ENCODE results near the gene ZFAND2B.
"Not testable (repeated sequence)": the region's sequence is repeated elsewhere in the genome, so short reads cannot be mapped to it uniquely, and the experiment has no call there.

Gene ZFAND2B

DNA sequence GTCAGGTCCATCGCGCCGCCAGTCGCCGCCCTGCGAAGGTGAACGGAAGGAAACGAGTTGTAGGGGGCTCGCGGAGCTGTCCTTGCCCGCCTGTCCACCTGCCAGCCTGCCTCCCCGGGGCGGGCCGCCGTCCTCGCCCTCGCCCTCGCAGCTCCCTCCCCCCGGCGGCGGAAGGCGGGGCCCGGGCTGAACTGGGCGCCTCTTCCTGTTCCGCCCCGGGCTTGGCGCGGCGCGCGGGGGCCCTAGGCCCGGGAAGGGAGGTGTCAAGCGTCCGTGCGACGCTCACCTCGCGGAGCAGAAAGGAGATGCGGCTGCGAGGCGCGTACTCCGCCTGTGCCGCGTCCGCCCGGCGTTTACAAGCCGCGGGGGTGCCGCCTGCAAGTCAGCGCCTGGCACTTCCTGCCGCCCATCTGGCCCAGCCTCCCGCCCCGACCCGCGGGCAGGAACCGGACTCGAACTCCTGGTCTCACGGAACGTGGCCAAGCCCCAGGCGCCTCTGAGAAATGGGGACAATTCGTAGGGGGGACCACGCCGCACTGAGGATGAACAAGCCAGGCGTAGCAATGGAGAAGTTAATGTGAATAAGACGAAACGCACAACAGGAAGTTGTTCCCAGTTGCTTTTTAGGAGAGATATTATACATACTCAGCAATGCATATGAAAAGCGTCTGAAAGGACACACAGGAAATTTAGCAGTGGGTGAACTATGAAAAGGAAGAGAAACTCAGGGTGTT, 29.6 kb upstream of the ZFAND2B start, which contains the start of gene CNPPD1:
TSS of gene CNPPD1 (minus strand) at position 108 of the 734 bp plus-strand sequence. CDS start at position 11, 97 bp downstream.
- DNase-seq, result peak; percentile 89

DNA sequence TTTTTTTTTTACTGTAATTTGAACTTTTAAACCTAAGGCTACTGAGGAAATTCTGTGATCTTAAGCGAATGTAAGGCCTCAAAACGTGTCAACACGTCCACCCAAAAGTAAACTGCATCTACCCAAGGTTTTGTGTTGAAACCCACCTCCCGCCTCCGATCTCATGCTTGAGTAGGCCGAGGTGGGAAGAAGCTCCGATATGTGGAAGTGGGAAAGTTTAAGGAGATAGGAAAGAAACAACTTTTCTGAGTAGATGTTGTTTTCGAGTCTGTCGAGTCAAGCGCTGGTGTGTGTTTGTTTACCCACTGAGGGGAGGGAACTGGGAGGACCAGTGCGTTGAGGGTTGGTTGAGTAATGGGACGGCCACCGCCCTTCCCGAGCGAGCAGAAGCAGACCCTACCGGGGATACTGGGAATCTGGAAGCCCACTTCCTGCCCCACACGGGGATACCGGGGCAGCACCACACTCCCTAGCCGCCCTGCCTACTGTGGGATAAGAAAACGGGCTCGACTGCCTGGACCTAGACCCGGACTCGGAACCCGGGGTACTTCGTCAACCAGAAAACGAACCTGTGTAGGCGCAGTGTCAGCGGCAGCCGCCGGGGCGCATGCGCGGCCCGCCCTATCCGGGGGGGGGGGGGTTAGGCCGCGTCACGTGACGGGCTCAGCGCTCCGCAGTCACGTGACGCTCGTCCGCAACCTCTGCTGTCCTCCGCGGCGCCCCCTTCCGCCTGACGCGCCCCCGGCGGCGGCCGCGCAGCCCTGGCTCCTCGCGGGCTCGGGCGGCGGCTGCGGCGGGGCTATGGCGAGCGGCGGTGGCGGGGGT, 28.8 kb upstream of the ZFAND2B start, which contains the start of gene RETREG2:
TSS of gene RETREG2 (plus strand) at position 724 of the 825 bp plus-strand sequence. CDS start at position 802, 78 bp downstream.
- DNase-seq, result peak; percentile 92

DNA sequence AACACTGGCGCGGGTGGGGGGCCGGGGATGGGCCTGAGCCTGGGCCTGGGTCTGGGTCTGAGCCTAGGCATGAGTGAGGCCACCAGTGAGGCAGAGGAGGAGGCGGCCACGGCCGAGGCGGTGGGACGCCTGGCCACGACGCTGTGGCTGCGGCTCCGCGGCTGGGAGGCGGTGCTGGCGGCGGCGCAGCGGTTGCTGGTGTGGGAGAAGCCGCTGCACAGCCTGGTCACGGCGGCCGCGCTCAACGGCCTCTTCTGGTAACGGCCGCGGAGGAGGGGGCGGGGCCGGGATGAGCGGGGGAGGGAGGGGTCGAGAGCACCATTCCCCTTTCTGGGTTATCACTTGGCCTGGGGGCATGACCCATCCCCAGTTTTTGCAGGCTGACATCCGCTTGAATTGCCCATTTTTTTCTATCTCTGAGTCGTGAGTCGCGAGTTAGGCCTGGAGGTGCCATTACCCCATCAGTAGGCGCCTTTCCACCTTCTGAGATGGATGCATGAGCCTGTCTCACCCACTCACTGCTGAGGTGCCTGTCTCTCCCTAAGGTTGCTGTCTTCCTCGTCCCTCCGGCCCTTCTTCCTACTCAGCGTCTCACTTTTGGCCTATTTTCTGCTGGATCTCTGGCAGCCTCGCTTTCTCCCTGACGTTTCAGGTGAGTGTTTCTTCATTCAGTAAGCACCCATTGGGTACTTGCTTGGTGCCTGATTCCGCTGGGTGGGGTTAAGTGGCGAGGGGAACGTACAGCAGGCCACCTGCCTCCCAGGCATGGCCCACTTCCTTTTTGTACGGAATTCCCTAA, 28.0 kb upstream of the ZFAND2B start:
- no peak for DNase-seq

DNA sequence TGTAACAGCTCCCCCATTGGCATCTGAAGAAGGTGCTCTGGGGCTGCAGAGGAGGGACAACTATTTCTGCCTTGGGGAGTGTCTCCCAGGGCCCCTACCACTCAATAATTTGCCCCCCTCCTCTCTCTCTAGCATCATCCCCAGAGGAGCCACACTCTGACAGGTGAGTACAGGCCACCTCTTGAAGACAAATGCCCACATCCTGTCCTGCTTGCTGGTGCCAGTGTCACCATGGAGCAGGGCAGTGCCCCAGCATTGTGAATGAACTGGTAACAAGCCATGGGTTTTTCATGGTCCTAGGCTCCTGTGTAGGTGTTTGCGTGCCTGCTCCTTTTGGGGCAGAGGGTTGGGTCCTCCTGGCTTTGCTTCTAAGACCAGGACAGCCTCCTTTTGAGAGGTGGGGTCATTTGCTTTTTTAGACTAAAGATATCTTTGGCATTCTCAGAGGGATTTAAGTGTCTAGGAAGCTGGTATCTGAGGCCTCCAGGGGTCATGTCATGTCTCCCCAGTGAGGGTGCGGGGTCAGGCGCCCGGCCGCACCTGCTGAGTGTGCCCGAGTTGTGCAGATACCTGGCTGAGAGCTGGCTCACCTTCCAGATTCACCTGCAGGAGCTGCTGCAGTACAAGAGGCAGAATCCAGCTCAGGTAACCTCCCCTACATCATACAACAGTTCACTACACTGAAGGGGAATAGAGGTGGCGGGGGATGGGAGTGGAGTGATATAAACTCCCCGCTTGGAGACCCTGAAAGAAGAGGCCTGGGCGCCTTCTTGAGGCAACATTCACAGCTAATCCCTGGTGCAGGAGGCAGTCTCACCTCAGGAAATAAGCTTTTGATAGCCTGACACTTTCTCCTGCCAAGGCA, 26.7 kb upstream of the ZFAND2B start:
- no peak for DNase-seq

DNA sequence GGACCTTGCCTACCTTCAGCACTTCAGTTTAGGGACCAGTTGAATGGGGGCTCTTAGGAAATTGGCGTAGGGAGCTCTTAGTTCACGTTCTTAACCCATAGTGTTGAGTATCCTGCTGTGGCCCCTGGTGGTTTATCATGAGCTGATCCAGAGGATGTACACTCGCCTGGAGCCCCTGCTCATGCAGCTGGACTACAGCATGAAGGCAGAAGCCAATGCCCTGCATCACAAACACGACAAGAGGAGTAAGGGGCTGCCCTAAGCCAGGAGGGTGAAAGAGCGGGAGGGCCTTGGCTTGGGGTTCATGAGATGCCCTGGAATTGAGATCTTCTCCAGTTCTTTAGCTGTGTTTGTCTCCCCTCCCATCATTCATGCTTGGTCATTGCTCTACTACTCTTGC, 25.6 kb upstream of the ZFAND2B start:
- no peak for DNase-seq

DNA sequence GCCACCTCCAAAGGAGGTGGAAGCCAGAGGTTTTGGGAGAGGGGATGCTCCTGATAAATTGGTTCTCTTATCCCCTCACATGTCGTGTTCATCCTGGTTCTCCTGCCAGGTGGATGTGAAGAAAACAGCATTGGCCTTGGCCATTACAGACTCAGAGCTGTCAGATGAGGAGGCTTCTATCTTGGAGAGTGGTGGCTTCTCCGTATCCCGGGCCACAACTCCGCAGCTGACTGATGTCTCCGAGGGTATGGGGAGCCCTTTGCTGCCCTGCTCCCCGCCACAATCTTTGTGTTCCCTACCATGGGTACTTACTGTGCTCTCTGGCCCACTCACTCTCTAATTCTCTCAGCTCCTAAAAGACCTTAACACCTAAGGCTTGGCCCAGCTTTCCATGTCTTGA, 25.1 kb upstream of the ZFAND2B start:
- no peak for DNase-seq

DNA sequence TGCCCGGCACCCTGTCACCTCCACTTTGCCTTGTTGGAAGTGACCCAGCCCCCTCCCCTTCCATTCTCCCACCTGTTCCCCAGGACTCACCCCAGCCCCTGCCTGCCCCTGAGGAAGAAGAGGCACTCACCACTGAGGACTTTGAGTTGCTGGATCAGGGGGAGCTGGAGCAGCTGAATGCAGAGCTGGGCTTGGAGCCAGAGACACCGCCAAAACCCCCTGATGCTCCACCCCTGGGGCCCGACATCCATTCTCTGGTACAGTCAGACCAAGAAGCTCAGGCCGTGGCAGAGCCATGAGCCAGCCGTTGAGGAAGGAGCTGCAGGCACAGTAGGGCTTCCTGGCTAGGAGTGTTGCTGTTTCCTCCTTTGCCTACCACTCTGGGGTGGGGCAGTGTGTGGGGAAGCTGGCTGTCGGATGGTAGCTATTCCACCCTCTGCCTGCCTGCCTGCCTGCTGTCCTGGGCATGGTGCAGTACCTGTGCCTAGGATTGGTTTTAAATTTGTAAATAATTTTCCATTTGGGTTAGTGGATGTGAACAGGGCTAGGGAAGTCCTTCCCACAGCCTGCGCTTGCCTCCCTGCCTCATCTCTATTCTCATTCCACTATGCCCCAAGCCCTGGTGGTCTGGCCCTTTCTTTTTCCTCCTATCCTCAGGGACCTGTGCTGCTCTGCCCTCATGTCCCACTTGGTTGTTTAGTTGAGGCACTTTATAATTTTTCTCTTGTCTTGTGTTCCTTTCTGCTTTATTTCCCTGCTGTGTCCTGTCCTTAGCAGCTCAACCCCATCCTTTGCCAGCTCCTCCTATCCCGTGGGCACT, 24.0 kb upstream of the ZFAND2B start:
- no peak for DNase-seq

DNA sequence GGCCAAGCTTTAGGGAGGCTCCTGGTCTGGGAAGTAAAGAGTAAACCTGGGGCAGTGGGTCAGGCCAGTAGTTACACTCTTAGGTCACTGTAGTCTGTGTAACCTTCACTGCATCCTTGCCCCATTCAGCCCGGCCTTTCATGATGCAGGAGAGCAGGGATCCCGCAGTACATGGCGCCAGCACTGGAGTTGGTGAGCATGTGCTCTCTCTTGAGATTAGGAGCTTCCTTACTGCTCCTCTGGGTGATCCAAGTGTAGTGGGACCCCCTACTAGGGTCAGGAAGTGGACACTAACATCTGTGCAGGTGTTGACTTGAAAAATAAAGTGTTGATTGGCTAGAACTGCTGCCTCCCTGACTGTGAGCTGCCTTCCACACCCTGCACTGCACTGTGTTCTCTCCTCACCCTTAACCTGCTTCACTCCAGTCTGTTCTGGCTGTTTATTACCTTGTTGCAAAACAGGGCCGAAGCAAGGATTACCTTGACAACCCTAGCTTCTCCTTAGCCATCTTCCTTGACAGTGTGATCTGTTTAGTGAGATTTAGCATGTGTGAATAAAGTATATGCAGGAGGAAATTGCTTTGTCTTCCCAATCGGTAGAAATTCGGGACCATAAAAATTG, 23.3 kb upstream of the ZFAND2B start:
- no peak for DNase-seq

DNA sequence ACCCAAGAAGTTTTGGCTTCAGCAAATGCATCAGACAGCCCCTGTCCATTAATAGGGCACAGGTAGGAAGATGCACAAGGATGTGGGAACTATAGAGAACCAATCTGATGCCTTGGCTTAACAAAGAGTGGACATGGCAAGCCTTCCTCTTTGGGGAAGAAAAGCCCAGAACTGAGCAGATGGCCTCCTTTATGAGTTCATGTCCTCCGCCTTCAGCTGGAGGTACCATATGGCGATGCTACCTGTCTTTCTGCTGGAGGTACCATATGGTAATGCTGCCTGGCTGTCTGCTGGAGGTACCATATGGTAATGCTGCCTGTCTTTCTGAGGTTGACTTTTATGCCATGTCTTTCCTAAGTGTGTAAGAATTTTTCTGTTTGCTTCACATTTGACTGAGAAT, 22.5 kb upstream of the ZFAND2B start:
- DNase-seq, result no peak

DNA sequence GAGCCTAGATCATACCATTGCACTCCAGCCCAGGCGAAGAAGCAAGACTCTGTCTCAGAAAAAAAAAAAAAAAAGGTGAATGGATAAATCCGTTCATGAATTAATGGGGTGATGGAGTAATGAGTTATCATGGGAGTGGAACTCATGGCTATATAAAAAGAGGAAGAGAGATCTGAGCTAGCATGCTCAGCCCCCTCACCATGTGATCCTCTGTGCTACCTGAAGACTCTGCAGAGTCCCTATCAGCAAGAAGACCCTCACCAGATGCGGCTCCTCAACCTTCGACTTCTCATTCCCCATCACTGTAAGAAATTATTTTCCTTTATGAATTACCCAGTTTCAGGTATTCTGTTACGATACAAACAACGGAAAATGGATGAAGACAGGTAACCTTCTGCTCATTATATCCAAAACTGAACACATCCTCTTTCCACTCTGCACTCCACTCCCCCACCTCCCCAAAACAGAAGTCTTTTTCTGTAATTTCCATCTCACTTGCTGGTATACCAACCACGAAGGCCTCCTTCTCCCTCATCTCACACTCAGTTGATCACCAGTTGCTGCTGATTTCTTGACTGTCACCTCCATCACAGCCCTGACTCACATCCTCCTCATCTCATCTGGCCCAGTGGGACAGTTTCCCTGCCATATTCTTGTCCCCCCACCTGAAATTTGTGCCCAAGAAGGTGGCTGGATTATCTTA, 19.7 kb upstream of the ZFAND2B start:
- DNase-seq, result no peak

DNA sequence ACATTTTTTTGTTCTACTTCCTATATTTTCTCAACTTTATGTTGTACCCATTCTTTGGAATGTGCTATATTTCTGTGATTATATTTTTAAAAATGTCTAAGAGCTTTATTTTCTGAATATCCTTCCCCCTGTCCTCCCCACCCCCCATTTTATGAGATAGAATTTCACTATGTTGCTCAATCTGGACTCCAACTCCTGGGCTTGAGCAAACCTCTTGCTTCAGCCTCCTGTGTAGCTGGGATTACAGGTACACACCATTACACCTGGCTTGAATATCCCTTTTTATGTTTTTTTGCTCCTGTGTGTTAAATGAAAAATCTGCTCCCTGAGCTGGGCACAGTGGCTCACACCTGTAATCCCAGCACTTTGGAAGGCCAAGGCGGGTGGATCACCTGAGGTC, 9.2 kb upstream of the ZFAND2B start:
- DNase-seq, result no peak

DNA sequence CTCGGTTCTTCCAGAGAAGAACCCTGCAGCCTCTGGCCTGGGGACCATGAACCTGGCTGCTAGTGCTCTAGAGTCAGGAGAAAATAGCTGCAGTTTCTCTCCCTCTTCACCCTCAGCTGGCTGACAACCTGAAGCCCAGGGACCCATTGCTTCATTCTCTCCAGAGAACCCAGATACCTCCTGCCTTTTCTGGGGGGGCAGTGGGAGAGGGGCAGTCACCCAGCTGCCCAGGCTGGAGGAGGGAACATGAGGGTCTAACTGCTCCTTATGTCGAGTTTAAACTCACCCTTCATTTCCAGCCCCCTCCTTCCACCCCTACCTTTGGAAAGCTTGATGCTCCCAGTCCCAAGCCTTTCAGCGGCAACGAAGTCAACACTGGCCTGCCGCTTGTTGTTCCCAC, 7.6 kb upstream of the ZFAND2B start:
- no peak for DNase-seq

DNA sequence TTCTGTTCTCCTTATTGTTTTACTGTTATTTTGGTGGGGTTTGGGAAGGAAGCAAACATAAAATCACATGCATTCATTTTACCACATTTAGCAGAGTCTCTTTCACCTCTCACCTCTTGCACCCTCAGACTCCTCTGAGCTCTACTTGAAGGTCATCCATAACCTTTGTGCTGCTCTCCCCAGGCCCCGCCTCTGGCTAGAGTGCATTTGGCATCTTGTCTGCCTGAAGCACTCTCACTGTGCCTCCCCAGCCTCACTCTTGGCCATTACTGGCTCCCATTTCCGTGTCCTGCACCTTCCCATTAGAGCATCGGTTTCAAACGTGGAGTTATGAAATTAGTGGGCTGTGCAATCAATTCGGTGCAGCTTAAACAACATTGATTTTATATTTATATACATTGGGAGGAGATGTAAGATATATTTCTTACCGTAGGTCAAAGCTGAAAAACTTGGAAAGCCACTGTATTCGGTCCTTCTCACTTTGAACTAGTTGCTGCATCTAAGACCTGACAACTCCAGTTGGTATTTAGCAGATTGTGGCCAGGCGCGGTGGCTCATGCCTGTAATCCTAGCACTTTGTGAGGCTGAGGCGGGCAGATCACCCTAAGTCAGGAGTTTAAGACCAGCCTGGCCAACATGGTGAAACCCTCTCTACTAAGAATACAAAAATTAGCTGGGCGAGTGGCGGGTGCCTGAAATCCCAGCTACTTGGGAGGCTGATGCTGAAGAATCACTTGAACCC, 6.9 kb upstream of the ZFAND2B start:
- no peak for DNase-seq

DNA sequence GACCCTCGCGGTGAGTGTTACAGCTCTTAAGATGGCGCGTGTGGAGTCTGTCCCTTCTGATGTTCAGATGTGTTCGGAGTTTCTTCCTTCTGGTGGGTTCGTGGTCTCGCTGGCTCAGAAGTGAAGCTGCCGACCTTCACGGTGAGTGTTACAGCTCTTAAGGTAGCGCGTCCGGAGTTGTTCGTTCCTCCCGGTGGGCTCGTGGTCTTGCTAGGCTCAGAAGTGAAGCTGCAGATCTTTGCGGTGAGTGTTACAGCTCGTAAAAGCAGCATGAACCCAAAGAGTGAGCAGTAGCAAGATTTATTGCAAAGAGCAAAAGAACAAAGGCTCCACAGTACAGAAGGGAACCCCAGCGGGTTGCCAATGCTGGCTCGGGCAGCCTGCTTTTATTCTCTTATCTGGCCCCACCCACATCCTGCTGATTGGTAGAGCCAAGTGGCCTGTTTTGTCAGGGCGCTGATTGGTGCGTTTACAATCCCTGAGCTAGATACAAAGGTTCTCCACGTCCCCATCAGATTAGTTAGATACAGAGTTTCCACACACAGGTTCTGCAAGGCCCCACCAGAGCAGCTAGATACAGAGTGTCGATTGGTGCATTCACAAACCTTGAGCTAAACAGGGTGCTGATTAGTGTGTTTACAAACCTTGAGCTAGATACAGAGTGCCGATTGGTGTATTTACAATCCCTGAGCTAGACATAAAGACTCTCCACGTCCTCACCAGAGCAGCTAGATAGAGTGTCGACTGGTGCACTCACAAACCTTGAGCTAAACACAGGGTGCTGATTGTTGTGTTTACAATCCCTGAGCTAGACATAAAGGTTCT, 5.9 kb upstream of the ZFAND2B start:
- DNase-seq, result peak; percentile 45

DNA sequence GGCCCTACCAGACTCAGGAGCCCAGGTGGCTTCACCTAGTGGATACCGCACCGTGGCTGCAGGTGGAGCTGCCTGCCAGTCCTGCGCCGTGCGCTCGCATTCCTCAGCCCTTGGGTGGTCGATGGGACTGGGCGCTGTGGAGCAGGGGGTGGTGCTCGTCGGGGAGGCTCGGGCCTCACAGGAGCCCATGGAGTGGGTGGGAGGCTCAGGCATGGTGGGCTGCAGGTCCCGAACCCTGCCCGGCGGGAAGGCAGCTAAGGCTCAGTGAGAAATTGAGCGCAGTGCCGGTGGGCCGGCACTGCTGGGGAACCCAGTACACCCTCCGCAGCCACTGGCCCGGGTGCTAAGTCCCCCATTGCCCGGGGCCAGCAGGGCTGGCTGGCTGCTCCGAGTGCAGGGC, 5.3 kb upstream of the ZFAND2B start:
- DNase-seq, result not testable (repeated sequence)

DNA sequence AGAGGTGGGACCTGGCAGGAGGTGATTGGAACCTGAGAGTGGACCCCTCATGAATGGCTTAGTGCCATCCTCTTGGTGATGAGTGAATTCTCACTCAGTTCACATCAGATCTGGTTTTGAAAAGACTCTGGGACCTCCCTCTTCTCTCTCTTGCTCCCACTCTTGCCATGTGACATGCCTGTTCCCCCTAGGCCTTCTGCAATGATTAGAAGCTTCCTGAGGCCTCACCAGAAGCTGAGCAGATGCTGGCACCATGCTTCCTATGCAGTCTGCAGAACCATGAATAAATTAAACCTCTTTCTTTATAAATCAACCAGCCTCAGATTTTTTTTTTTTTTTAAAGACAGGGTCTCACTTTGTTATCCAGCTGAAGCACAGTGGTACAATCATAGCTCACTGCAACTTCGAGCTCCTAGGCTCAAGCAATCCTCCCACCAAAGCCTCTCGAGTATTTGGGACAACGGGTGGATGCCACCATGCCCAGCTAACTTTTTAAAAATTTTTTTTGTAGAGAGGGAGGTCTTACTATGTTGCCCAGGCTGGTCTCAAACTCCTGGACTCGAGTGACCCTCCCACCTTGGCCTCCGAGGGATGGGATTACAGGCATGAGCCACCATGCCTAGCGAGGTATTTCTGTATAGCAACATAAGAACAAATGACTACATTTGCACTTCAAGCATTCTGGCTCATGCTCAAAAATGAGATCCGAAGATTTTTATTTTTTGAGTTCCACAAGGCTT, 2.0 kb upstream of the ZFAND2B start:
- no peak for DNase-seq

DNA sequence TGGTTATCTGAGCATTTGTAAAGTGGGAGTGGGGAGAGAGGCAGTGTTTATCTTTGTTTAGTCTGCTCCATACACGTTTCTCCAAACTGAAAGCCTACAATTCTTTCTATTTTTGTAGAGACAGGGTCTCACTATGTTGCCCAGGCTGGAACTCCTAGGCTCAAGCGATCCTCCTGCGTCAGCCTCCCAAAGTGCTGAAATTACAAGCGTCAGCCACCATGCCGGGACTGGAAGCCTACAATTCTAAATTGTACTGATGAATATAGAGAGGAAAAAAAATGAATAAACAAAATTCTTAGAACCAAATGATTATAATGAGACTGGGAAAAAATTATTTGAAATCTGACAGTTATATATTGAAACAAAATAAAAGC, 1.4 kb upstream of the ZFAND2B start:
- no peak for DNase-seq

DNA sequence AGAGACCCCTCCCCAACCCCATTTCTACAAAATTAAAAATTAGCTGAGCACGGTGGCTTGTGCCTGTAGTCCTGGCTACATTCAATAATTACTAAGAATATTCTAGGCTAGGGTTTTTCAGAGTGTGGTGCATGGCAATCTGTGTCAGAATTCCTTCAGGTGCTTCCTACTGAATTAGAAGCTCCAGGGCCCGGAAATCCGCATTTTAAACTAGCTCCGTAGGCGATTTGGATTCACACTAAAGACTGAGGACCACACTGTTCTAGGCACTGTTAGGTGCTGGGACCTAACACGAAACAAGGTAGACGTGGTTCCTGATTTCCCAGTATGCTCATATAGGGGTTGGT, 628 bp upstream of the ZFAND2B start:
- no peak for DNase-seq
